H9 (cell line): Measurements from ENCODE around the gene FAM174B. TPM values are rescaled to one million over a fixed set of nuclear protein-coding genes. Genes with fewer than 3 reads are reported as not detected.

Experiments used
- DNase-seq: peaks from one replicate; pipeline ENCODE4 v3.0.0-alpha.2; 2017
- H2AFZ ChIP-seq: one replicate; pipeline ENCODE4 v1.6.1; 2013; ENCODE audit warnings: mild to moderate bottlenecking, low read length, control low read depth, moderate library complexity
- H2AK5ac ChIP-seq: 2 replicates; pipeline ENCODE4 v1.6.1; 2013; ENCODE audit warnings: low read length, control low read depth, mixed read lengths; ENCODE audit not compliant: insufficient read length
- H2BK120ac ChIP-seq: one replicate; pipeline ENCODE4 v1.6.1; 2013; ENCODE audit warnings: low read depth, mild to moderate bottlenecking, low read length, control low read depth, inconsistent platforms; ENCODE audit not compliant: poor library complexity, severe bottlenecking
- H2BK12ac ChIP-seq: 2 replicates; pipeline ENCODE4 v1.6.1; 2013; ENCODE audit warnings: low read length, control low read depth, mixed read lengths, low read depth; ENCODE audit not compliant: insufficient read length
- H2BK15ac ChIP-seq: 2 replicates; pipeline ENCODE4 v1.6.1; 2013; ENCODE audit warnings: low read depth, low read length, control low read depth
- H2BK20ac ChIP-seq: one replicate; pipeline ENCODE4 v1.6.1; 2013; ENCODE audit warnings: low read depth, mild to moderate bottlenecking, low read length, control low read depth, inconsistent platforms; ENCODE audit not compliant: poor library complexity, severe bottlenecking
- H2BK5ac ChIP-seq: 2 replicates; pipeline ENCODE4 v1.6.1; 2013; ENCODE audit warnings: low read length, control low read depth, mixed read lengths; ENCODE audit not compliant: insufficient read length
- H3K14ac ChIP-seq: 2 replicates; pipeline ENCODE4 v1.6.1; 2013; ENCODE audit warnings: low read length, control low read depth; ENCODE audit not compliant: insufficient read depth
- H3K18ac ChIP-seq: 2 replicates; pipeline ENCODE4 v1.6.1; 2013; ENCODE audit warnings: low read depth, mild to moderate bottlenecking, mixed read lengths, low read length, control low read depth; ENCODE audit not compliant: insufficient read length
- H3K23ac ChIP-seq: 2 replicates; pipeline ENCODE4 v1.6.1; 2013; ENCODE audit warnings: low read length, control low read depth, mixed read lengths, low read depth; ENCODE audit not compliant: insufficient read length
- H3K23me2 ChIP-seq: 2 replicates; pipeline ENCODE4 v1.6.1; 2013; ENCODE audit warnings: low read depth, mild to moderate bottlenecking, mixed read lengths, low read length, control low read depth; ENCODE audit not compliant: insufficient read length, poor library complexity, severe bottlenecking
- H3K27ac ChIP-seq: 2 replicates; pipeline ENCODE4 v1.5.1; 2013; ENCODE audit warnings: low read length, control low read depth, mixed read lengths, low read depth; ENCODE audit not compliant: insufficient read length
- H3K27me3 ChIP-seq: 2 replicates; pipeline ENCODE4 v1.6.1; 2013; ENCODE audit warnings: low read length, control low read depth, inconsistent platforms; ENCODE audit not compliant: insufficient read depth
- H3K4ac ChIP-seq: 2 replicates; pipeline ENCODE4 v1.6.1; 2013; ENCODE audit warnings: low read depth, mild to moderate bottlenecking, control low read depth, inconsistent platforms, low read length, moderate library complexity
- H3K4me1 ChIP-seq: 2 replicates; pipeline ENCODE4 v1.6.1; 2013; ENCODE audit warnings: low read length, control low read depth, inconsistent platforms; ENCODE audit not compliant: insufficient read depth
- H3K4me2 ChIP-seq: 2 replicates; pipeline ENCODE4 v1.6.1; 2013; ENCODE audit warnings: low read length, control low read depth, mixed read lengths; ENCODE audit not compliant: insufficient read length, insufficient read depth
- H3K56ac ChIP-seq: 2 replicates; pipeline ENCODE4 v1.6.1; 2013; ENCODE audit warnings: low read depth, mild to moderate bottlenecking, mixed read lengths, low read length, control low read depth; ENCODE audit not compliant: insufficient read length
- H3K79me1 ChIP-seq: 2 replicates; pipeline ENCODE4 v1.6.1; 2013; ENCODE audit warnings: low read depth, mild to moderate bottlenecking, moderate library complexity, low read length, control low read depth, inconsistent platforms; ENCODE audit not compliant: insufficient read depth, poor library complexity, severe bottlenecking
- H3K79me2 ChIP-seq: 2 replicates; pipeline ENCODE4 v1.6.1; 2013; ENCODE audit warnings: low read length, control low read depth, inconsistent platforms; ENCODE audit not compliant: insufficient read depth
- H3K9ac ChIP-seq: 2 replicates; pipeline ENCODE4 v1.6.1; 2013; ENCODE audit warnings: low read length, control low read depth, mixed read lengths; ENCODE audit not compliant: insufficient read length; ENCODE audit errors: extremely low read depth
- H3K9me3 ChIP-seq: one replicate; pipeline ENCODE4 v1.6.1; 2013; ENCODE audit warnings: low read depth, low read length, inconsistent platforms; ENCODE audit not compliant: control insufficient read depth
- H3T11ph ChIP-seq: one replicate; pipeline ENCODE4 v1.6.1; 2013; ENCODE audit warnings: mild to moderate bottlenecking, low read length, control low read depth, inconsistent platforms
- H4K20me1 ChIP-seq: one replicate; pipeline ENCODE4 v1.6.1; 2013; ENCODE audit not compliant: control insufficient read depth, insufficient read length, insufficient read depth
- H4K5ac ChIP-seq: 2 replicates; pipeline ENCODE4 v1.6.1; 2013; ENCODE audit warnings: low read depth, mild to moderate bottlenecking, mixed read lengths, low read length, control low read depth; ENCODE audit not compliant: insufficient read length
- H4K8ac ChIP-seq: replicated peaks from 2 replicates; pipeline ENCODE4 v1.6.1; 2013; ENCODE audit warnings: low read length, control low read depth, mixed read lengths, low read depth; ENCODE audit not compliant: insufficient read length
- H4K91ac ChIP-seq: 2 replicates; pipeline ENCODE4 v1.6.1; 2013; ENCODE audit warnings: low read depth, mild to moderate bottlenecking, moderate library complexity, mixed read lengths, low read length, control low read depth; ENCODE audit not compliant: insufficient read length
- H3K27ac Mint-ChIP-seq, 3 experiments: 2 replicates in 2 of 3; 3 replicates in 1 of 3; pipeline ENCODE4 v1.8.0; 2020 to 2021; ENCODE audit warnings: mixed read lengths in 3 of 3, mild to moderate bottlenecking in 1 of 3, moderate library complexity in 1 of 3
- H3K27me3 Mint-ChIP-seq: 2 replicates; pipeline ENCODE4 v1.8.0; 2021; ENCODE audit warnings: low read depth, mild to moderate bottlenecking, moderate library complexity, mixed read lengths
- H3K36me3 Mint-ChIP-seq, 3 experiments: 2 replicates in 2 of 3; 3 replicates in 1 of 3; pipeline ENCODE4 v1.8.0; 2020 to 2021; ENCODE audit warnings: low read depth in 3 of 3, mixed read lengths in 3 of 3; ENCODE audit not compliant: insufficient read depth in 1 of 3
- H3K4me1 Mint-ChIP-seq, 2 experiments: 2 replicates each; pipeline ENCODE4 v1.8.0; 2020; ENCODE audit warnings: mixed read lengths in 2 of 2
- H3K4me3 Mint-ChIP-seq, 2 experiments: 2 replicates in 1 of 2; 3 replicates in 1 of 2; pipeline ENCODE4 v1.8.0; 2020 to 2021; ENCODE audit warnings: mild to moderate bottlenecking in 2 of 2, mixed read lengths in 2 of 2, moderate library complexity in 1 of 2
- H3K9me3 Mint-ChIP-seq, 2 experiments: 2 replicates in 1 of 2; 3 replicates in 1 of 2; pipeline ENCODE4 v1.8.0; 2020; ENCODE audit warnings: mild to moderate bottlenecking in 2 of 2, mixed read lengths in 2 of 2, moderate library complexity in 1 of 2
- CTCF ChIP-seq: fragments of 200-600 bp; sonication (generic); conservative IDR thresholded peaks from 3 replicates; pipeline ENCODE4 v1.8.0; 2021; ENCODE audit warnings: antibody characterized with exemption, mild to moderate bottlenecking
- WGBS: extraction: QIAGEN DNeasy Blood & Tissue Kit; methylation state at CpG from one replicate; pipeline ENCODE4 v1.1.7; 2013; ENCODE audit warnings: missing lambda C conversion rate, low lambda C conversion rate, mixed read lengths; ENCODE audit not compliant: insufficient read length; ENCODE audit errors: extremely low coverage; 5-methylcytosine and 5-hydroxymethylcytosine counted together
- total RNA-seq: library from RNA; stranded (reverse); gene quantifications from 2 replicates; pipeline ENCODE4 v1.2.1, GENCODE V29; 2021

FAM174B gene
- total RNA-seq, 1 experiment from 2014 or later: 38.0 TPM

DNA sequence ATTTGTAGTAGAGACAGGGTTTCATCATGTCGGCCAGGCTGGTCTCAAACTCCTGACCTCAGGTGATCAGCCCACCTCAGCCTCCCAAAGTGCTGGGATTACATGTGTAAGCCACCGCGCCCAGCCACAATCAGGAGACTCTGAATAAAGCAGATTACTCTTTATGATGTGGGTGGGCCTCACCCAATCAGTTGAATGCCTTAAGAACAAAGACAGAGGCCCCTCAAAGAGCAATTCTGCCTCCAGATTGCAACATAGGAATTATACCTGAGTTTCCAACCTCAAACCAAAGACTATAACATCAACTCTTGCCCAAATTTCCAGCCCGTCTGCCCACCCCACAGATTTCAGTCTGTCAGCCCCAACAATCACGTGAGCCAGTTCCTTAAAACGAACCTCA, 18.8 kb upstream of the FAM174B start:
- peaks cover 49% of the 10 kb centered on the region for H3K27me3 Mint-ChIP-seq
- Histone ChIP-seq H2AFZ (no peak overlapping the region), H3K56ac (no peak overlapping the region), H3K9ac (no peak overlapping the region), H3T11ph (no peak overlapping the region), H4K8ac (no peak overlapping the region), H4K20me1 (no peaks in the 10 kb centered on the region), H2BK120ac (no peak overlapping the region), H3K79me2 (no peaks in the 10 kb centered on the region), H4K5ac (no peak overlapping the region), H3K4me2 (no peak overlapping the region), H3K27me3 (no peaks in the 10 kb centered on the region; the same call in none of the 2 replicates), H3K14ac (no peak overlapping the region), H2BK12ac (no peak overlapping the region), H3K4me1 (no peaks in the 10 kb centered on the region; the same call in 1 of the 2 replicates), H3K23ac (no peak overlapping the region), H2BK5ac (no peak overlapping the region), H3K79me1 (no peaks in the 10 kb centered on the region), H2AK5ac (no peak overlapping the region), H2BK15ac (no peak overlapping the region), H2BK20ac (no peak overlapping the region), H4K91ac (no peak overlapping the region), H3K23me2 (no peaks in the 10 kb centered on the region), H3K18ac (no peak overlapping the region), H3K9me3 (no peaks in the 10 kb centered on the region), H3K27ac (no peak overlapping the region), H3K4ac (no peak overlapping the region)
- H3K9me3 Mint-ChIP-seq: no peaks in the 10 kb centered on the region; a peak in 2 of 5 replicates
- no peaks in the 10 kb centered on the region for H3K36me3 Mint-ChIP-seq
- H3K4me3 Mint-ChIP-seq: no peak overlapping the region
- peaks cover 15 to 24% of the 10 kb centered on the region in 2 experiments for H3K4me1 Mint-ChIP-seq
- no peak for TF ChIP-seq CTCF
- H3K27ac Mint-ChIP-seq: no peak overlapping the region
- WGBS: no CpG with 5 or more reads among the region's 6 CpGs
- no peak for DNase-seq
